ENCODE data around the gene NPPA. TPM values are rescaled to one million over a fixed set of nuclear protein-coding genes. Genes with fewer than 3 reads are reported as not detected.

The NPPA gene
- total and polyA plus RNA-seq, 2 experiments from 2014 or later: not detected

DNA sequence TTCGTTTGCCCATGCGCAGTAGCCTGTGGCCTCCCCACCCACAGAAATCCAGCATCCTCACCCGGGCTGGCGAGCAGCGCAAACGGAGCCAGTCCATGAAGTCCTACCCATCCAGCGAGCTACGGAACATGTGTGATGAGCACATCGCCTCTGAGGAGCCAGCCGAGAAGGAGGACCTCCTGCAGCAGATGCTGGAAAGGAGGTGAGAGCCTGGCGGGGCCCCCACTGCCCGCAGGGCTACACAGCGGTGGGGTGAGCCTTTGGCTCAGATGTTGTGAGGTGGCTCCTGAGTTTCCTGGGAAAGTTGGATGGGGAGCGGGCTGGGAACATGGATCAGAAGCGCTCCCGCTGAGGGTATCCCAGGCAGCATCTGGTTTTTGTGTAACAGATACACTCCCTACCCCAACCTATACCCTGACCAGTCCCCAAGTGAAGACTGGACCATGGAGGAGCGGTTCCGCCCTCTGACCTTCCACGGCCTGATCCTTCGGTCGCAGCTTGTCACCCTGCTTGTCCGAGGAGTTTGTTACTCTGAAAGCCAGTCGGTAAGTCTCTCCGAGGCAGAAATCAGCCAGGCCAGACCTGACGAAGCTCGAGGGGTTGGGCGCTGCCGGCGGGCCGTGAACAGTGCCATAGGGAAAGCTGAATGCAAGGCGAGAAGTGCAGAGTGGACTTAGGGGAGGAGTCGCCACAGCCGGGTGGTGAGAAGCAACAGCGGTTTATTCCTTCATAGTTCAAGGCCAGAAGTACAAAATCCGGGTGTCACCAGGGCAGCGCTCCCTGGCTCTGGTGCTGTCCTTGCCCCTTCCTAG, 10.4 kb downstream of the NPPA start:
- H2AFZ ChIP-seq: no peak overlapping the region
- WGBS, 2 experiments (ENCODE audit: low coverage in 1 of 2, low lambda C conversion rate in 2 of 2, missing lambda C conversion rate in 2 of 2): 91% methylated on average over 36 of the region's 36 CpGs
- peaks cover 32% of the 10 kb centered on the region for H3K36me3 ChIP-seq (ENCODE audit: low read depth)
- H3K9ac ChIP-seq: no peak overlapping the region
- H3K4me3 ChIP-seq: no peak overlapping the region
- no peak overlapping the region for H3K27ac ChIP-seq
- no peaks in the 10 kb centered on the region for H3K4me1 ChIP-seq (ENCODE audit: insufficient read depth)
- H3K79me2 ChIP-seq (ENCODE audit: insufficient read depth): no peaks in the 10 kb centered on the region
- no peaks in the 10 kb centered on the region for H3F3A ChIP-seq (ENCODE audit: insufficient read depth)
- H3K9me3 ChIP-seq (ENCODE audit: low read depth): no peaks in the 10 kb centered on the region
- DNase-seq: no peak
- TF ChIP-seq EZH2 (IDR thresholded peaks at IDR 0.05; ENCODE audit: insufficient read depth, poor library complexity, severe bottlenecking) (no peak), EZH2phosphoT487 (IDR thresholded peaks at IDR 0.05; ENCODE audit: insufficient read depth, low read depth) (no peak)
- no peaks in the 10 kb centered on the region for H3K27me3 ChIP-seq (replicated peaks; ENCODE audit: insufficient read depth)
- no peak overlapping the region for H3K4me2 ChIP-seq (ENCODE audit: unreplicated experiment)
- no peaks in the 10 kb centered on the region for H3K9me2 ChIP-seq (ENCODE audit: insufficient read depth)
- H4K20me1 ChIP-seq (ENCODE audit: insufficient read depth): no peaks in the 10 kb centered on the region
- in situ Hi-C loops (cut with MboI): no loop called here

DNA sequence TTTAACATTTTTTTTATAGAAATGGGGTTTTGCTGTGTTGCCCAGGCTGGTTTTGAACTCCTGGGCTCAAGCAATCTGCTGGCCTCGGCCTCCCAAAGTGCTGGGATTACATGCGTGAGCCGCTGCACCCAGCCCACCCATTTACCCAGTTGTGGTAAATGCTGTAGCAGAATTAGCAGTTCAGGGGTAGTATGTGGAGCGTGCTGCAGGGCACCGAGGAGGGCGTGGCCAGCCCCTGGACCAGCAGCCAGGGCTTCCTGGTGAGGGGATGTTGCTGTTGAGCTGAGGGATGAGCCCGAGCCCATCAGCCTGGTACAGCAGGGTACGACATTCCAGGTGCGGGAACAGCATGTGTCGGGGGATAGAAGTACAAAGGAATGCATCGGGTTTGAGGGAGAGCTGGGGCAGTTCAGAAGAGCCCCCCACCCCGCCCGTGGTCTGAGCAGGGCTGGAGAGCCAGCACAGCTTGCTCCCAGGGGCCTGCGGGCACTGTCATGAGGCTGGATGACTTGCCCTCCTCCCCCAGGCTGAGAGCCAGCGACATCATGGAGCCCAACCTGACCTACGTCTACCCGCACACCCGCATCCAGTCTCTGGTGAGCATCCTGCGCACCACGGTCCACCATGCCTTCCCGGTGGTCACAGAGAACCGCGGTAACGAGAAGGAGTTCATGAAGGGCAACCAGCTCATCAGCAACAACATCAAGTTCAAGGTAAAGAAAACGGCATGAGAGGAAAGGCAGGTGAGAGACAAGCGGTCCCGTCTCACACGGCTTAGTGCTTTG, 11.9 kb downstream of the NPPA start:
- Histone ChIP-seq H3K4me1 (ENCODE audit: insufficient read depth) (no peaks in the 10 kb centered on the region), H3K9ac (no peak overlapping the region), H3F3A (ENCODE audit: insufficient read depth) (no peaks in the 10 kb centered on the region), H3K36me3 (ENCODE audit: low read depth) (peaks cover 19% of the 10 kb centered on the region), H3K79me2 (ENCODE audit: insufficient read depth) (no peaks in the 10 kb centered on the region), H3K27me3 (replicated peaks; ENCODE audit: insufficient read depth) (no peaks in the 10 kb centered on the region), H3K9me2 (ENCODE audit: insufficient read depth) (no peaks in the 10 kb centered on the region), H3K4me3 (no peak overlapping the region), H3K27ac (no peak overlapping the region), H4K20me1 (ENCODE audit: insufficient read depth) (no peaks in the 10 kb centered on the region), H3K9me3 (ENCODE audit: low read depth) (no peaks in the 10 kb centered on the region), H3K4me2 (ENCODE audit: unreplicated experiment) (no peak overlapping the region), H2AFZ (no peak overlapping the region)
- no peak for DNase-seq
- in situ Hi-C loops (cut with MboI): no loop called here
- TF ChIP-seq EZH2phosphoT487 (IDR thresholded peaks at IDR 0.05; ENCODE audit: insufficient read depth, low read depth) (no peak), EZH2 (IDR thresholded peaks at IDR 0.05; ENCODE audit: insufficient read depth, poor library complexity, severe bottlenecking) (no peak)
- WGBS, 2 experiments (ENCODE audit: low coverage in 1 of 2, low lambda C conversion rate in 2 of 2, missing lambda C conversion rate in 2 of 2): 91% methylated on average over 28 of the region's 28 CpGs

GRCh38 chr1:11833900-11834299, 13.7 kb downstream of the NPPA start:
- no peaks in the 10 kb centered on the region for H3K9me3 ChIP-seq (ENCODE audit: low read depth)
- no peak overlapping the region for H3K4me2 ChIP-seq (ENCODE audit: unreplicated experiment)
- H3K27ac ChIP-seq: no peak overlapping the region
- TF ChIP-seq EZH2 (IDR thresholded peaks at IDR 0.05; ENCODE audit: insufficient read depth, poor library complexity, severe bottlenecking): no peak
- no peak for TF ChIP-seq EZH2phosphoT487 (IDR thresholded peaks at IDR 0.05; ENCODE audit: insufficient read depth, low read depth)
- no peak overlapping the region for H2AFZ ChIP-seq
- WGBS, 2 experiments (ENCODE audit: low coverage in 1 of 2, low lambda C conversion rate in 2 of 2, missing lambda C conversion rate in 2 of 2): 95 to 99% methylated on average over 13 of the region's 13 CpGs
- H3K4me3 ChIP-seq: no peak overlapping the region
- DNase-seq: no peak
- H3K79me2 ChIP-seq (ENCODE audit: insufficient read depth): no peaks in the 10 kb centered on the region
- no peaks in the 10 kb centered on the region for H3K4me1 ChIP-seq (ENCODE audit: insufficient read depth)
- no peaks in the 10 kb centered on the region for H3K9me2 ChIP-seq (ENCODE audit: insufficient read depth)
- H3F3A ChIP-seq (ENCODE audit: insufficient read depth): no peaks in the 10 kb centered on the region
- no peaks in the 10 kb centered on the region for H4K20me1 ChIP-seq (ENCODE audit: insufficient read depth)
- in situ Hi-C loops (cut with MboI): no loop called here
- peaks cover 15% of the 10 kb centered on the region for H3K36me3 ChIP-seq (ENCODE audit: low read depth)
- no peak overlapping the region for H3K9ac ChIP-seq
- no peaks in the 10 kb centered on the region for H3K27me3 ChIP-seq (replicated peaks; ENCODE audit: insufficient read depth)

DNA sequence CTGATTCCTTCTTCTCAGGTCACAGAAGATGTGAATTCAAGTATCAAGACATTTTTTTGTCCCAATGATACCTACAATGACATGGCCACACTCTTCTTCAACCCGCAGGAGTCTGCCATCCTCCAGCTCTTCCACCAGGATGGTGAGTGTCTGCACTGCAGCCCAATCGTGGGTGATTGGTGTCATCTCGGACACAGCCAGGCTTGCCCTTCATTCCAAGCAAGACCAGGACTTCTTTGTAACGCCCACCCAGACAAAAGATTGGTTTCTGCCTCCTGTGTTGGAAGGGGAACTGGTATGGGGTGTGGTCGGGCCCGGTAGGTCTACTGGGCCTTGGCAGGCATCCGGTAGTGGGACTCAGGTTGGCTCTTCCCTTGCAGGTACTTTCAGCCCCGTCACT, 14.1 kb downstream of the NPPA start:
- DNase-seq: no peak
- no peak overlapping the region for H3K9ac ChIP-seq
- no peak overlapping the region for H3K4me3 ChIP-seq
- H3K79me2 ChIP-seq (ENCODE audit: insufficient read depth): no peaks in the 10 kb centered on the region
- H3F3A ChIP-seq (ENCODE audit: insufficient read depth): no peaks in the 10 kb centered on the region
- peaks cover 17% of the 10 kb centered on the region; the same call in 1 of the 2 replicates for H3K36me3 ChIP-seq (ENCODE audit: low read depth)
- WGBS, 2 experiments (ENCODE audit: low coverage in 1 of 2, low lambda C conversion rate in 2 of 2, missing lambda C conversion rate in 2 of 2): 91% methylated on average over 8 of the region's 8 CpGs
- no peak overlapping the region for H3K27ac ChIP-seq
- H3K9me3 ChIP-seq (ENCODE audit: low read depth): no peaks in the 10 kb centered on the region
- TF ChIP-seq EZH2phosphoT487 (IDR thresholded peaks at IDR 0.05; ENCODE audit: insufficient read depth, low read depth) (no peak), EZH2 (IDR thresholded peaks at IDR 0.05; ENCODE audit: insufficient read depth, poor library complexity, severe bottlenecking) (no peak)
- no peaks in the 10 kb centered on the region for H3K4me1 ChIP-seq (ENCODE audit: insufficient read depth)
- H2AFZ ChIP-seq: no peak overlapping the region
- H3K9me2 ChIP-seq (ENCODE audit: insufficient read depth): no peaks in the 10 kb centered on the region
- no peak overlapping the region for H3K4me2 ChIP-seq (ENCODE audit: unreplicated experiment)
- H3K27me3 ChIP-seq (replicated peaks; ENCODE audit: insufficient read depth): no peaks in the 10 kb centered on the region
- in situ Hi-C loops (cut with MboI): no loop called here
- H4K20me1 ChIP-seq (ENCODE audit: insufficient read depth): no peaks in the 10 kb centered on the region
